HG03520 (cell line): Measurements from ENCODE around the gene ST3GAL3.
"Not testable (repeated sequence)": the region's sequence is repeated elsewhere in the genome, so short reads cannot be mapped to it uniquely, and the experiment has no call there.

Experiments used
- ATAC-seq: cut with Tn5 transposase; IDR thresholded peaks from one replicate; pipeline ENCODE4 v1.9.1; 2021; ENCODE audit warnings: mild to moderate bottlenecking, moderate library complexity; ENCODE audit not compliant: unreplicated experiment

ST3GAL3 gene

DNA sequence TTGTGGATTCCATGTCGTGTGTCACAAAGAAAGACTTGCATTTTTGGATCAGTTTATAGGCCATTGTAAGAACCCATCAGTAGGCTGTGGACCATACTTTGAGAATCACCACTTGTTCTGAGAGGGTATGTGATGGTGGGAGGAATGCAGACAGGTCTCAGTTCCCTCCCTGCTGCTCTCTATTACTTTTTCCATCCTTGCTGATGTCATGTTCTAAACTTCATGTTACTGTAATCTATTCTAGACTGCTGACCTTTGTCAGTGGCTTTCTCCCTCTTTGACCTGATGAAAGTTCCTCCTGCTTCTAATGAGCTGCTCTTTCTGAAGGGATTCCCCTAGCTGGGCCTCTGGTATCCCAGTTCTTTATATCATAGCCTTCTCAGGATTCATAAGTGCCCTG, 46.1 kb downstream of the ST3GAL3 start:
- ATAC-seq, result no peak

DNA sequence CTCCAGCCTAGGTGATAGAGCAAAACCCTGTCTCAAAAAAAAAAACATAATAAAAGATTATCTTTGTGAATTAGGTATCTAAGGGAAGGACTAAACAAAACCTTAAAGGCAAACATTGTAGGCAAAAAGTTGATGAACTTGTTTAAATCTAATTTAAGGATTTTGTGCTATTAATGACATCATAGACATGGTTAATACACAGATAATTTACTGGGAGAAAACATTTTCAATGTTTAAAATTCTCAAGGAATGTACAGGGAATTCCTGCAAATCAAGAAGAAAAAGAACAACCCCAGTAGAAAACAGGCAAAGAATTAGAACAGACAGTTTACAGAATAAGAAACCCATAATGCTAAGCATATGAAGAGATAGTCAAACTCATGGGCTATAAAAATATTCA, 47.6 kb downstream of the ST3GAL3 start:
- ATAC-seq, result no peak

DNA sequence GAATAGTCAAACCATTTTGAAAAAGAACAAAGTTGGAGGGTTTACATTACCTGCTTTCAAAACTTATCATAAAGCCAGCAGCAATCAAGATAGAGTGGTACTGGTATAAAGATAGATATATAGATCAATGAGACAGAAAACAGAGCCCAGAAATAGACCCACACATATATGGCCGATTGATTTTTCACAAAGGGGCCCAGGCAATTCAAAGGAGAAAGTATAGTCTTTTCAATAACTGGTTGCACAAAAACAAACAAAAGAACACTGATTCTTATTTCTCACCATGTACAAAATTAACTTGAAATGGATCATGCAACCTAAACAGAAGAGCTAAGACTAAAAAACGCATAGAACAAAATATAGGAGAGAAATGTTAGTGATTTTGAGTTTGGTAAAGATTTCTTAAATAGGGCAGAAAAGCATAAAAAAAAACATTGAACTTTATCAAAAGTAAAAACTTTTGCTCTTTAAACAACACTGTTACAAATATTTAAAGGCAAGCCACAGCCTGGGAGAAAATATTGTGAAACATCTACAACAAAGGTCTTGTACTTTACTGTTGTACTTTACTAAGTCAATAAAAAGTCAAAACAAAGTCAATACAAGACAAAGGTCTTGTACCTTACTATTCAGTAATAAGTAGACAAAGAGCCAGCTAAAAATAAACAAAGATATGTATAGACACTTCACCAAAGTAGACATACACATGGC, 50.2 kb downstream of the ST3GAL3 start:
- no peak for ATAC-seq

DNA sequence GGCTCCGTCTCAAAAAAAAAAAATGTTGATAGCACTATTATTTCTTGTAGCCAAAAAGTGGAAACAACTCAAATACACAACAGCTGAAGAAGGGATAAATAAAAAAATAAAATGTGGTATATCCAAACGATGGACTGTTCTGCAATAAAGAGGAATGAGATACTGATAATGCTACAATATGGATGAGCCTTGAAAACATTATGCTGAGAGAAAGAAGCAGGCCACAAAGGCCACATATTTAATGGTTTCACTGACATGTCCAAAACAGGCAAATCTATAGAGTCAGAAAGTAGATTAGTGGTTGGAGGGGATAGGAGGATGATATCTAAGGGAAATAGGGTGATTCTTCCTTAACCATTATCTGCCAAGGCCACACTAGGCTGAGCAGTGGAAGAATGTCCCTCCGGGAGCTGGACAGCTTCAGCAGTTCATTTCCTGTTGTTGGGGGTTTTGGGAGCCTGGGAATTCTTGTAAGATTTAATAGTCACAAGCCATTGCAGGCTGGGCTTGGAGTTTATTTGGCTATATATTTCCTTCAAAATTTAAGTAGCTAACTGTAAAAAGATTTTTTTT, 53.5 kb downstream of the ST3GAL3 start:
- no peak for ATAC-seq

DNA sequence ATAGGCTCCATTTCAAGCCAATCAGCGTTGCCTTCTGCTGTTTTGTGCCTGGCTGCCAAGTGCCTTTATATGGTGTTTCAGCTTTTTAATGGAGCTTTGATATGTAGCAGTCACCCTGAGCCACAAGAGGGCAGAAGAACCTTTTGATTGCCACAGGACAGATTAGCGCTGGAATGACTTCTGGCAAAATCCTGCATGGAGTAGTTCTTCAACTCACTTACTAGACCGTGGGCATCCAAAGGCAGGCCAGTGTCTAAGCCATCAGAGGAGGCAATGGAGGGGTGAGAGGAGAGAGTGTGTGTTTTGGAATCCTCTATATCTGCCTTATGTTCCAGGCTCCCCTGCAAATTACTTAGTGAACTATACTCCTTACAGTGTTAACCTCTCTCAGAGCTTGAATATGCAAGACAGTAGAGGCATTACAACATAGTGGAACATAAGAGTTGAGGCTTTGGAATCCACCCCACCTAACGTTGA, 56.2 kb downstream of the ST3GAL3 start:
- no peak for ATAC-seq

DNA sequence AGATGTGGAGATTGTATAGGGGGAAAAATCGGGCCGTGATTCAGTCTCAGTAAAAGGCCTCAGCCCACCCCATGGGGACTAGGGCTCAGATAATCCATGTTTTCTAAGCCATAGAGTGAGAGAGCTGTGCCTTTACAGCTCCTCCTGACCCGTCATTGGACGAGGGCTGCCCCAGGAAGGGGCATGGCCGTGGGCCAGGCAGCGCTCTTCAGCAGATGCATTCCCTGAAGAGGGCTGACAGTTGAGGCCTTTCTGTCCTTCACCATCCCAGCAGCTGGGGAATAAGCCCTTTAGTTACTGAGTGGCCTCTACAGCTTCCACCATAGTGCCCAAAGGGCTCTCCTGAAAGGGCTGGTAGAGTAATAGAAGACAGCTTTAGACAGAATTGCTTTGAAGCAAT, 57.2 kb downstream of the ST3GAL3 start:
- no peak for ATAC-seq

DNA sequence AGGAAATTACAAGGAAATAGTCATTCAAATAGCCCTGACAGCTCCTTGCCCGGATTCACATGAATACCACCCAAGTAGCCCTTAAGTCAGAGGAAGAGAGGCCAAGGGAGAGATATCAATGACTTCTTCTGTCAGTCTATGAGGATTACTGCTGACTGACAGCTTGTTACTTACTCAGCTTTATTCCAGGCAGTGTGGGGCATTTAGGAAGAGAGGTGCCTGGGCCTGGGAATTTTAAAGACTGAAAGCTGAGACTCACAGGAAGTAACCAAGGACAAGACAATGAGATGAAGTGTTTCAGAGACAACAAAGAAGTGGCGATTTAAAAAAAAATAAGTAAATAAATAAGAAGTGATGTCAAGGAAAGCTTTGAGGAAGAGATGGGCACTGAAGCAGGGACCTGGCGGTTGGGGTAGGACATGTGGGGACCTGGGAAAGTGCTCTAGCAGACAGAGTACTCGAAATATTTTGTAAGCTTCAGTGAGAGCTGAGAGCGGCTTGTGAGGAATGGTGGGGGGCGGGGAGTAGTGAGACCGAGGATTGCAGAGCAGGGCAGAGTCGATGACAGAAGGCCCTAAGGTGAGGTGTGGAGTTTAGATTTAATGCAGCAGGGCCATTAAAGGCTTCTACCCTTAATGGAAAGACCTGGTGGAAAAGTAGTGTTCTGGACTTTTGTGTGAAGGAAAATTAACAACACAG, 58.9 kb downstream of the ST3GAL3 start:
- no peak for ATAC-seq

DNA sequence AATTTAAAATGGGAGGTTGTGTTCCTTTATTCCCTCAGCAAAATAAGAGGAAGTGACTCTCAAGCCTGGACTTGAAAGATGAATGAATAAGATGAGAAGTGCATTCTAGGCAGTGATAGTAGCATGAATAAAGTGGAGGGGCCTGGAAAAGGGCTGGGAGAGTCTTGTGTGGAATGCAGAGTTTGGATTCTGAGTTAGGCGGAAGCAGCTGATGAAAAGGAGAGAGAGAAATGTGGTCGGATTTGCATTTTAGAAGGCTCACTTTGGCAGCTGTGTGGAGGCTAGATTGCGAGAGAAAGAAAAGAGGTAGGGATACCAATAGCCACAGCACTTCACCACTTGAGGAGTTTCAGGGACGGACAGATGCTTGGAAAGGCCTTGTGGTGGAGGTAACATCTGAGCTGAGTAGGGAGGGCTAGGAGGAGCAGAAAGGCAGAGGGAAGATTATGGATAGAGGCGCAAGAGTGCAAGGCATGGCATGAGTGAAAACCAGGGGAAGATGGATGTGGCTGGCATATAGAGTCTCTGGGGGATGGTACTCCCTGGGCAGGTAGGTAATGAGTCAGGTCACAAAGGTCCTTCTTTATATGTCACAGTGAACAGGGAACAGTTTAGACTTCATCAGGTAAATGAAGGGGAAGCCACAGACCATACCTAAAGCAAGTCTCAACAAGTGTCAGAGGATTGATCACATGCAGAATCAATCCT, 59.6 kb downstream of the ST3GAL3 start:
- ATAC-seq, result no peak

DNA sequence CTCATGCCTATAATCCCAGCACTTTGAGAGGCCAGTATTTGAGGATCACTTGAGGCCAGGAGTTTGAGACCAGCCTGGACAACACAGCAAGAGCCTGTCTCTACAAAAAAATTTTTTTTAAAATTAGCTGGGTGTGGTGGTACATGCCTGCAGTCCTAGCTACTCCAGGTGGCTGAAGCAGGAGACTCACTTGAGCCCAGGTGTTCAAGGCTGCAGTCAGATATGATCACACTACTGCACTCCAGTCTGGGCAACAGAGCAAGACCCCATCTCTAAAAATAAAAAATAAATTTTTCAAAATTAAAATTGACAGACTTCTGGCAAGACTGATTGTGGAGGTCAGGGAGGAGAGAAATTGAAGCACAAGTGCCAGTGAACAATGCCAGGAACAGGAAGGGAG, 60.8 kb downstream of the ST3GAL3 start:
- no peak for ATAC-seq

DNA sequence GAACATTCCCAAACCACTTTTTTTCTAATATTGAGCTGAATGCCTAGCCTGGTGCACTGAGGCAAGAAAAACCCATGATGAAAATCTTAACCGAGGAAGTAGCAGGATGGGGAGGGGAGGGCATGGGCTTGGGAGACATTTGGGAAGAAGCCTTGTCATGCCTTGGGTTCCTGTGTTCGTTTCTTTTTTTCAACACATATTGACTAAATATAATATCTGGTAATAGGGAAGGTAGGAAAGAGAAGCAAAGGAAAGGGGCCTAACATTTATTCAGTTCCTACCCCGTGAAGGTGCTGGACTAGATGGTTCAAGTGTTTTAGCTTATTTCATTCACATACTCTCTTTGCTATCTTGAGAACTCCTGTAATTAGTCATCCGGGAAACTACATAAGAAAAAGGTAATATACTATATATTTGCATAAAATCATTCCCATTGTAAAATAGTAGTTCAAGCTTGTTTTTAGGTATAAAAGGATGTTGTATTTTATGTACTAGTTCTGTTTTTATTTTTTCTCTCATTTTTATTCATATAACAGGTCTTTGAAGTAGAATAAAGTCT, 62.1 kb downstream of the ST3GAL3 start:
- ATAC-seq, result no peak

DNA sequence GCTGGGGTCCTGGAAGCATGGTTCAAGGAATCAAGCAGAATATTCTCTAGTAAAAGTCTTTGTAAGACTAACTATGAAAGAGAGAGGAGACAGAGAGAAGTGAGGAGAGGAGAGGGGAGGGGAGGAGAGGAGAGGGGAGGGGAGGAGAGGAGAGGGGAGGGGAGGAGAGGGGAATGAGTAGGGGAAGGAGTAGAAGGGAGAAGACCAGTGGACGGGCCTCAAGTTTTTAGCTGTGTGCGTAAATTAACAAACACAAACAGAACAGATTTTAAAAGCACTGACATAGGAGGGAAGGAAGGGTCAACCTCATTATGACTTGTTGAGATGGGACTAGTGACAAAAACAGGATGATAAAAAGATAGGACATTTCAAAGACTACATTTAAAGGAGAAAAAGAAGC, 62.8 kb downstream of the ST3GAL3 start:
- no peak for ATAC-seq

DNA sequence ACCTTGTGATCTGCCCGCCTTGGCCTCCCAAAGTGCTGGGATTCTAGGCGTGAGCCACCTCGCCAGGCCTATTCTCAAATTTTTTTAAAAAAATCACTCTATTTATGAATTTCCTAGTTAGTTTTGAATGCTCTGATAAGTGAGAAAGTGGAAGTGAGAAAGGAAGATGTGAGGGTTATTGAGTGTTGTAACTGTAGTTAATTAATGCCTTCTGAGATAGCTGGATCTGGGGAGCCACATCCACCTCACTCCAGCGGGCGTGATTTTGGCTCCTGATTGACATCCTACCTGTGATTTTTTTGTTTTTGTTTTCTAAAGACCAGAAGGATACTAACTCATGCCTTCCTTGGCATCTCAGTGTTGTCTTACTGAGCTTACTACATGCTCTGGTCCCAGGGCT, 65.6 kb downstream of the ST3GAL3 start:
- ATAC-seq, result no peak

DNA sequence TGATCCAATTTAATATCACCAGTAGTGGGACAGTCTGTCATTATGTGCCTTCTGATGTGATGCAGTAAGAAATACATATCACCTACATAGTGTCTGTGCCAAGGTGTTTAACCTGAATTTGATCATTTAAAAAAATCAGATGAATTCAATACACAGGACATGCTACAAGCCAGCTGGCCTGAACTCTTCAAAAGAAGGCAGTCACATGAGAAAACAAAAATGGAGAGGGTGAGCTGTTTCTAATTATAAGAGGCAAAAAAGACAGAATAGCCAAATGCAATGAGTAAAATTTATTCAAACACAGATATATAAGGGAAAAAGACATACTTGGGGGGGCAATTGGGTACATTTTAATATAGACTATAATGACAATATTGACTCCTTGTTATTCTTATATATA, 66.5 kb downstream of the ST3GAL3 start:
- no peak for ATAC-seq

DNA sequence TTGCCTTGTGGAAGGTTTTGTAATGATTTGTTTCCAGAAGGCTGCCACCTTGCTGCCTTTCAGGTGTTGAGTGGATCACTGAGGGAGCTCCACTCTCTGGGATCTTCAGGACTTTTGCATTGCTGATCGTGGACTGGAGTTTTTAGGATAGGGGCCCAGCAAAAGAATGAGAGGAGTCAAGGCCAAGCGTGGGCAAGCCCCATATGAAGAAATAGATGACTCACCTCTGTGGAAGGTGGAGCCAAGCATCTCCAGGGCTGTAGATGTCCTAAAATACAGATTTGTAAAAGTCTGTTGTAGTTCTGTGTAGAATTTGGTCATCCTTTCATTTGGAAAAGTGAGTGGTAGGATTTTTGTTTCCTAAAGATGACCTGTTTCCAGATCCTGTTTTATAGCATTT, 67.0 kb downstream of the ST3GAL3 start:
- ATAC-seq, result no peak

DNA sequence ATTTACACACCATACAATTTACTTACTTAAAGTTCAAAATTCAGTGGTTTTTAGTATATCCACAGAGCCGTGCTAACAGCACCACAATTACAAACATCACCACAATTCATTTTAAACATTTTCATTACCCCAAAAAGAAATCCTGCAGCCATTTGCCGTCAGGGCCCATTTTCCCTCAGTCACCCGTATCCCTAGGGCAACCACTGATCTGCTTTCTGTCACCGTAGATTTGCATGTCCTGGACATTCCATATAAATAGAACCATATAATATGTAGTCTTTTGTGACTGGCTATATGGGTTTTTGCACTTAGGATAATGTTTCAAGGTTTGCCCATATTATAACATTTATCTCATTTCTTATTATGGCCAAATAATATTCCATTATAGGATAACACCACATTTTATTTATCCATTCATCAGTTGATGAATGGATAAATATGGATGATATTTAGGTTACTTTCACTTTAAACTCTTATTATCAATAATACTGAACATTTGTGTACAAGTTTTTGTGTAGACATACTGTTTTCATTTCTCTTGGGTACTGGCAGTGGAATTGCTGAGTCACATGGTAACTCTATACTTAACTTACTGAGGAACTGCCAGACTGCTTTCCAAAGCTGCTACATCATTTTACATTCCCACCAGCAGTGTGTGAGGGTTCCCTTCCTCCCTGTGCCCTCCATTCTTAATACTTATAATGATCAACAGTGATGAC, 68.9 kb downstream of the ST3GAL3 start:
- ATAC-seq, result no peak

DNA sequence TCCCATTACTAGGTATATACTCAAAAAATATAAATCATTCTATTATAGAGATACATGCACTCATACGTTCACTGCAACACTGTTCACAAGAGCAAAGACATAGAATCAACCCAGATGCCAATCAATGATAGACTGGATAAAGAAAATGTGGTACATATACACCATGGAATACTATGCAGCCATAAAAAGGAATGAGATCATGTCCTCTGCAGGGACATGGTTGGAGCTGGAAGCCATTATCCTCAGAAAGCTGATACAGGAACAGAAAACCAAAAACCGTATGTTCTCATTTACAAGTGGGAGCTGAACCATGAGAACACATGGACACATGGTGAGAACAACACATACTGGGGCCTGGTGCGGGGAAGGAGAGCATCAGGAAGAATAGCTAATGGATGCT, 70.6 kb downstream of the ST3GAL3 start:
- not testable (repeated sequence) for ATAC-seq

DNA sequence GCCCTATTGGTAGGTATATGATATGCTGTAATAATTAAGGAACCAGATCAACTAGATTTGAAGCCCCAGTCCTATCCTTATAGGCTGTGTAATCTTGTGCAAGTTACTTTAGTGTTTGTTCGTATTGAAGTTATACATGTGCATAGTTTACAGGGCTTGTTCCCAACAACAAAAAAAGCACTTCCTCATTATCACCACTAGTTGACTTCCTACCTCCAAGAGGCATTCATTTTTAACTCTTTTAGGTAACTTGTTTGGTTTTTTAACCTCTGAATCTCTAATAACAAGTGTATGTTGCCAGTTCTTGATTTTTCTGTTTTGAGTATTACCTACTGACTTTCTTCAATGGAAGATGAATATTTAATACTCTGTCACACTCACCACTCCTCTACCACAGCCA, 71.9 kb downstream of the ST3GAL3 start:
- no peak for ATAC-seq

DNA sequence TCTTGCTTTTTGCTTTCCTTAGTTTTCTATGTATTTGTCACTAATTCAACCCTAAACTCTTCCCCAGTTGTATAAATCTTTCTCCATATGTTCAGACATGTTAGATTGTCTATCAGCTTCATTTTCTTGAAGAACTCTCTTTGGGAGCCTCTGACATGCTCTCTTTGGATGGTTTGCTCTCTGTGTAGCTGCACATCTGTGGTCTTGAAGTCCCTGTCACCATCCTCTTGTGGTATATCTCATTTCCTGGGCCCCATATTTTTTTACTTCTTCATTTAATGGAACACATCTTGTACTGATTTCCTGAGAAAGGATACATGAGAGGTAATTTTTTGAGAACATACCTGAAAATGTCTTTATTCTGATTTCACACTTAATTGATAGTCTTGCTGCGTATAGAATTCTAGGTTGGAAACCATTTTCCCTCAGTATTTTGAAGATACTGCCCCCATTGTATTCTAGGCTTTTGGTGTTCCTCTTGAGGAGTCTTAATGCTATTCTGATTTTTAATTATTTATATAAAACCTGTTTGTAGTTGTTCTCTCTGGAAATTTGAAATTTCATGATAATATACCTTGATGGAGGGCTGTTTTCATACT, 72.6 kb downstream of the ST3GAL3 start:
- ATAC-seq, result no peak

DNA sequence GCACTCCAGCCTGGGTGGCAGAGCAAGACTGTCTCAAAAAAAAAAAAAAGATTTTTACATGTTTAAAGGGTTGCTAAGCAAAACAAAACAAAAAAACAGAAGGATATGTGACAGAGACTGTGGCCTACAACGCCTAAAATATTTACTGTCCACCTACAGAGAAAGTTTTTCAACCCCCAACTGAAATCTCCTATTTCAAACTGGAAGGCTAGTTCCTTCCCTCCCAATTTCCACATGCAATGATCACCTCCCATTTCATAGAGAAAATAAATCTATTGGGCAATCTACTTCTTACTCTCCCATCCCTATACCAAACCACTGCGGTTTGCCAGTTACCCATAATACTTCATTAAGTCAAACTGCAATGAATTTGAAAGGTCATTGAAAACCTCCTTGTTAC, 74.2 kb downstream of the ST3GAL3 start:
- no peak for ATAC-seq

DNA sequence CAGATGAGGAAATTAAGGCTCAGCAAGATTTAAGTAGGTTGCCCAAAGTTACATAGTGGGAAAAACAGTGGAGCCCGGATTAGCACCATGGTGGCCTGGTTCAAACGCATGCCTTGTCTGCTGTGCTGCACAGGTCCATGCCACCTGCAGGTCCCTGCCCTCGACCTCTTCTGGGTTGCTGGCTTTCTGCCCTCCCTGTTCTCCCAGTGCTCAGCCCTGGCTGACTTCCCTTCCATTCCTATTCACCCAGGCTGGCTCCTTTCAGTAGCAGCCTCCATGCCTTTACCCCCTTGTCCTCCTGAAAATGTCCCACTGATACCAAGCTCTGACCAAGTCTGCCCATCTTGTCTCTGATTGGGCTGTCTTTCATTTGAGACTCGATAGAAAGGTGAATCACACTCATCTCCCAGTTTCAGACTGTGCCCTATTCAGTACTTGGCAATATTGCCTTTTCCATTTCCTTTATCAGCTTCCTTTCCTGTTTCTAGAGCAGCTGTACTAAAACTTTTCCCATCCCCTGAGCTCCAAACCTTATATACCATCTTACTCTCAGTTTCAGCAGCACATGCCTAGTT, 75.8 kb downstream of the ST3GAL3 start:
- no peak for ATAC-seq
